Mucosa of rectum (tissue), 2 donors: ENCODE data around the gene KRTAP19-8.

Experiments used
- H3K27ac ChIP-seq, 2 donors: one replicate each; pipeline ENCODE4 v1.7.0; 2013; ENCODE audit warnings: inconsistent platforms in 2 of 2, low read depth in 2 of 2, low read length in 2 of 2
- H3K27me3 ChIP-seq, 2 donors: one replicate each; pipeline ENCODE4 v1.7.0; 2013; ENCODE audit warnings: low read length in 2 of 2; ENCODE audit not compliant: control insufficient read depth in 2 of 2, insufficient read depth in 2 of 2
- H3K36me3 ChIP-seq, 2 donors: one replicate each; pipeline ENCODE4 v1.7.0; 2013; ENCODE audit warnings: low read length in 2 of 2; ENCODE audit not compliant: control insufficient read depth in 2 of 2, insufficient read depth in 2 of 2
- H3K4me1 ChIP-seq, 2 donors: one replicate each; pipeline ENCODE4 v1.7.0; 2013; ENCODE audit warnings: low read length in 2 of 2, mild to moderate bottlenecking in 1 of 2; ENCODE audit not compliant: control insufficient read depth in 2 of 2, insufficient read depth in 2 of 2
- H3K4me3 ChIP-seq, 2 donors: one replicate each; pipeline ENCODE4 v1.7.0; 2013; ENCODE audit warnings: low read length in 2 of 2
- H3K9ac ChIP-seq, 2 donors: one replicate each; pipeline ENCODE4 v1.7.0; 2013; ENCODE audit warnings: low read length in 2 of 2, low read depth in 1 of 2, mild to moderate bottlenecking in 1 of 2
- H3K9me3 ChIP-seq, 2 donors: one replicate each; pipeline ENCODE4 v1.7.0; 2013; ENCODE audit warnings: low read length in 2 of 2; ENCODE audit not compliant: control insufficient read depth in 2 of 2
- donor health status: healthy.
- donor health status: Normal muscosa, but diverticular disease.

KRTAP19-8 gene

GRCh38 chr21:31012133-31013089, 25.9 kb downstream of the KRTAP19-8 start:
- H3K9me3 ChIP-seq = peaks cover 3 to 5% of the 10 kb centered on the region in 2 donors
- no peaks in the 10 kb centered on the region for H3K27me3 ChIP-seq
- H3K4me1 ChIP-seq = no peaks in the 10 kb centered on the region
- no peak overlapping the region for H3K27ac ChIP-seq
- H3K4me3 ChIP-seq = no peak overlapping the region
- no peak overlapping the region for H3K9ac ChIP-seq
- H3K36me3 ChIP-seq = no peaks in the 10 kb centered on the region

- Histone ChIP-seq H3K4me3 (no peak overlapping the region), H3K27ac (no peak overlapping the region), H3K36me3 (no peaks in the 10 kb centered on the region), H3K9ac (no peak overlapping the region), H3K4me1 (no peaks in the 10 kb centered on the region), H3K9me3 (peaks cover 0 to 5% of the 10 kb centered on the region in 2 donors), H3K27me3 (no peaks in the 10 kb centered on the region)
Measured at GRCh38 chr21:31011412-31011811, 26.9 kb downstream of the KRTAP19-8 start.

GRCh38 chr21:31008355-31008754, 29.9 kb downstream of the KRTAP19-8 start:
- no peak overlapping the region for H3K4me3 ChIP-seq
- H3K9me3 ChIP-seq = peaks cover 0 to 8% of the 10 kb centered on the region in 2 donors
- H3K9ac ChIP-seq = no peak overlapping the region
- H3K4me1 ChIP-seq = no peaks in the 10 kb centered on the region
- no peaks in the 10 kb centered on the region for H3K36me3 ChIP-seq
- no peaks in the 10 kb centered on the region for H3K27me3 ChIP-seq
- no peak overlapping the region for H3K27ac ChIP-seq

- no peak overlapping the region for H3K9ac ChIP-seq
- no peaks in the 10 kb centered on the region for H3K36me3 ChIP-seq
- H3K4me3 ChIP-seq = no peak overlapping the region
- H3K27me3 ChIP-seq = no peaks in the 10 kb centered on the region
- peaks cover 0 to 5% of the 10 kb centered on the region in 2 donors for H3K9me3 ChIP-seq
- no peak overlapping the region for H3K27ac ChIP-seq
- no peaks in the 10 kb centered on the region for H3K4me1 ChIP-seq
Measured at GRCh38 chr21:31005019-31005418, 33.3 kb downstream of the KRTAP19-8 start.

GRCh38 chr21:31003471-31003870, 34.8 kb downstream of the KRTAP19-8 start:
- Histone ChIP-seq H3K27ac (no peak overlapping the region), H3K27me3 (no peaks in the 10 kb centered on the region), H3K4me3 (no peak overlapping the region), H3K9me3 (peaks cover 0 to 5% of the 10 kb centered on the region in 2 donors), H3K4me1 (no peaks in the 10 kb centered on the region), H3K36me3 (no peaks in the 10 kb centered on the region), H3K9ac (no peak overlapping the region)

GRCh38 chr21:30997541-30997940, 40.7 kb downstream of the KRTAP19-8 start:
- Histone ChIP-seq H3K9ac (no peak overlapping the region), H3K27ac (no peak overlapping the region), H3K9me3 (peaks cover 2 to 7% of the 10 kb centered on the region in 2 donors), H3K27me3 (no peaks in the 10 kb centered on the region), H3K4me1 (no peaks in the 10 kb centered on the region), H3K4me3 (no peak overlapping the region), H3K36me3 (no peaks in the 10 kb centered on the region)

GRCh38 chr21:30996728-30997127, 41.5 kb downstream of the KRTAP19-8 start:
- H3K9ac ChIP-seq = no peak overlapping the region
- no peaks in the 10 kb centered on the region for H3K27me3 ChIP-seq
- H3K36me3 ChIP-seq = no peaks in the 10 kb centered on the region
- peaks cover 2 to 6% of the 10 kb centered on the region in 2 donors for H3K9me3 ChIP-seq
- no peaks in the 10 kb centered on the region for H3K4me1 ChIP-seq
- no peak overlapping the region for H3K4me3 ChIP-seq
- H3K27ac ChIP-seq = no peak overlapping the region

GRCh38 chr21:30994932-30995331, 43.3 kb downstream of the KRTAP19-8 start:
- no peaks in the 10 kb centered on the region for H3K27me3 ChIP-seq
- H3K4me3 ChIP-seq = no peak overlapping the region
- peaks cover 2 to 4% of the 10 kb centered on the region in 2 donors for H3K9me3 ChIP-seq
- no peaks in the 10 kb centered on the region for H3K4me1 ChIP-seq
- no peak overlapping the region for H3K27ac ChIP-seq
- no peaks in the 10 kb centered on the region for H3K36me3 ChIP-seq
- H3K9ac ChIP-seq = no peak overlapping the region

GRCh38 chr21:30990514-30991262, 47.6 kb downstream of the KRTAP19-8 start:
- no peak overlapping the region for H3K4me3 ChIP-seq
- H3K9me3 ChIP-seq = peaks cover 2 to 4% of the 10 kb centered on the region in 2 donors
- H3K9ac ChIP-seq = no peak overlapping the region
- no peaks in the 10 kb centered on the region for H3K36me3 ChIP-seq
- no peak overlapping the region for H3K27ac ChIP-seq
- H3K27me3 ChIP-seq = no peaks in the 10 kb centered on the region
- no peaks in the 10 kb centered on the region for H3K4me1 ChIP-seq

- no peak overlapping the region for H3K9ac ChIP-seq
- H3K9me3 ChIP-seq = peaks cover 4 to 5% of the 10 kb centered on the region in 2 donors
- no peaks in the 10 kb centered on the region for H3K36me3 ChIP-seq
- H3K4me3 ChIP-seq = no peak overlapping the region
- H3K27ac ChIP-seq = no peak overlapping the region
- H3K4me1 ChIP-seq = no peaks in the 10 kb centered on the region
- H3K27me3 ChIP-seq = no peaks in the 10 kb centered on the region
Measured at GRCh38 chr21:30988706-30989105, 49.6 kb downstream of the KRTAP19-8 start.
